ENCODE data around the gene FAM200A.
A peak's percentile ranks its signal among the peaks of the same experiment; 100 is the strongest.
"Not testable (repeated sequence)": the region's sequence is repeated elsewhere in the genome, so short reads cannot be mapped to it uniquely, and the experiment has no call there.

The FAM200A gene

GRCh38 chr7:99504281-99504602, 47.7 kb downstream of the FAM200A start:
- H3K14ac ChIP-seq (ENCODE audit: low read length in 2 of 2): no peak overlapping the region
- H4K91ac ChIP-seq (ENCODE audit: low read length): peak overlapping the region; percentile 1
- no peak overlapping the region for H2AK5ac ChIP-seq (ENCODE audit: low read length, severe bottlenecking)
- no peaks in the 10 kb centered on the region for H3K27me3 ChIP-seq (ENCODE audit: control insufficient read depth in 1 of 2, insufficient read depth in 1 of 2, low read length in 2 of 2)
- peak overlapping the region; percentile 46 for H3K4me2 ChIP-seq (ENCODE audit: low read length, poor library complexity, severe bottlenecking)
- H3K36me3 ChIP-seq (ENCODE audit: control insufficient read depth in 1 of 2, insufficient read depth in 2 of 2, low read depth in 1 of 2, low read length in 2 of 2): peaks cover 0 to 10% of the 10 kb centered on the region in 2 experiments
- peak overlapping the region; percentile 99 for H2AFZ ChIP-seq (ENCODE audit: low read depth, low read length)
- H2BK15ac ChIP-seq (ENCODE audit: low read depth, poor library complexity, severe bottlenecking): no peak overlapping the region
- H3K4me1 ChIP-seq (ENCODE audit: control insufficient read depth, insufficient read depth, low read depth, low read length): peaks cover 15% of the 10 kb centered on the region
- H2BK12ac ChIP-seq (ENCODE audit: low read length in 2 of 2): peak overlapping the region in 1 of 2 experiments; percentile 47
- peak overlapping the region; percentile 85 for H4K8ac ChIP-seq (ENCODE audit: low read length)
- H3K4me3 ChIP-seq (ENCODE audit: insufficient read depth in 1 of 2, low read depth in 1 of 2, low read length in 2 of 2): peak overlapping the region; percentile 83 to 85
- peak overlapping the region in 1 of 2 experiments; percentile 82 for H3K18ac ChIP-seq (ENCODE audit: low read depth in 1 of 2, low read length in 2 of 2)
- H3K23ac ChIP-seq (ENCODE audit: low read length in 2 of 2): peak overlapping the region in 1 of 2 experiments; percentile 31
- no peak for DNase-seq
- no peak overlapping the region for H2BK5ac ChIP-seq (ENCODE audit: low read depth, low read length, poor library complexity, severe bottlenecking)
- H3K9ac ChIP-seq (ENCODE audit: low read length): peak overlapping the region; percentile 88
- WGBS: 16% methylated on average over 19 of the region's 19 CpGs
- H3K9me3 ChIP-seq (ENCODE audit: control insufficient read depth, low read length): no peaks in the 10 kb centered on the region
- no peak overlapping the region for H2BK120ac ChIP-seq (ENCODE audit: low read depth, low read length)
- H3K27ac ChIP-seq (ENCODE audit: low read length, poor library complexity, severe bottlenecking): peak overlapping the region; percentile 2
- peaks cover 3% of the 10 kb centered on the region for H3K79me1 ChIP-seq (replicated peaks; ENCODE audit: low read length, poor library complexity, severe bottlenecking)
- peak overlapping the region in 1 of 2 experiments; percentile 73 for H3K4ac ChIP-seq (ENCODE audit: low read depth in 1 of 2, low read length in 2 of 2)

DNA sequence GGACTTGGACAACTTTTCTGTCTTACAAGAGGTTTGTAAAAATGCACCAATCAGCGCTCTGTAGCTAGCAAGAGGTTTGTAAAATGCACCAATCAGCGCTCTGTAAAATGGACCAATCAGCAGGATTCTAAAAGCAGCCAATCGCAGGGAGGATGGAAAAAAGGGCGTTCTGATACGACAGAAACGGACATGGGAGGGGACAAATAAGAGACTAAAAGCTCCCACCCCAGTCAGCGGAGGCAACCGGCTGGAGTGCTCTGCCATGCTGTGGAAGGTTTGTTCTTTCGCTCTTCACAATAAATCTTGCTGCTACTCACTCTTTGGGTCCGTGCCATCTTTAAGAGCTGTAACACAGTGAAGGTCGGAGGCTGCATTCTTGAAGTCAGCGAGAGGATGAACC, 50.7 kb downstream of the FAM200A start:
- H3K79me1 ChIP-seq (replicated peaks; ENCODE audit: low read length, poor library complexity, severe bottlenecking); H3K4me2 ChIP-seq (ENCODE audit: low read length, poor library complexity, severe bottlenecking); H2BK15ac ChIP-seq (ENCODE audit: low read depth, poor library complexity, severe bottlenecking); DNase-seq; H2AFZ ChIP-seq (ENCODE audit: low read depth, low read length); H4K91ac ChIP-seq (ENCODE audit: low read length); H3K9ac ChIP-seq (ENCODE audit: low read length); H2BK5ac ChIP-seq (ENCODE audit: low read depth, low read length, poor library complexity, severe bottlenecking); H3K23ac ChIP-seq (ENCODE audit: low read length in 2 of 2); H2BK120ac ChIP-seq (ENCODE audit: low read depth, low read length); H3K9me3 ChIP-seq (ENCODE audit: control insufficient read depth, low read length); H2BK12ac ChIP-seq (ENCODE audit: low read length in 2 of 2); H3K4ac ChIP-seq (ENCODE audit: low read depth in 1 of 2, low read length in 2 of 2); H3K18ac ChIP-seq (ENCODE audit: low read depth in 1 of 2, low read length in 2 of 2); H3K27ac ChIP-seq (ENCODE audit: low read length, poor library complexity, severe bottlenecking); H2AK5ac ChIP-seq (ENCODE audit: low read length, severe bottlenecking); H4K8ac ChIP-seq (ENCODE audit: low read length); H3K27me3 ChIP-seq (ENCODE audit: control insufficient read depth in 1 of 2, insufficient read depth in 1 of 2, low read length in 2 of 2); H3K14ac ChIP-seq (ENCODE audit: low read length in 2 of 2): not testable (repeated sequence)
- Histone ChIP-seq H3K36me3 (ENCODE audit: control insufficient read depth in 1 of 2, insufficient read depth in 2 of 2, low read depth in 1 of 2, low read length in 2 of 2) (peaks cover 5 to 23% of the 10 kb centered on the region in 2 experiments), H3K4me1 (ENCODE audit: control insufficient read depth, insufficient read depth, low read depth, low read length) (peaks cover 19% of the 10 kb centered on the region), H3K4me3 (ENCODE audit: insufficient read depth in 1 of 2, low read depth in 1 of 2, low read length in 2 of 2) (peak overlapping the region in 1 of 2 experiments; percentile 97)
- WGBS: 96% methylated on average over 12 of the region's 12 CpGs

GRCh38 chr7:99500637-99501009, 51.3 kb downstream of the FAM200A start:
- H3K27me3 ChIP-seq (ENCODE audit: control insufficient read depth in 1 of 2, insufficient read depth in 1 of 2, low read length in 2 of 2): no peaks in the 10 kb centered on the region
- no peak overlapping the region for H4K91ac ChIP-seq (ENCODE audit: low read length)
- H3K23ac ChIP-seq (ENCODE audit: low read length in 2 of 2): no peak overlapping the region
- peaks cover 7 to 28% of the 10 kb centered on the region in 2 experiments for H3K36me3 ChIP-seq (ENCODE audit: control insufficient read depth in 1 of 2, insufficient read depth in 2 of 2, low read depth in 1 of 2, low read length in 2 of 2)
- H3K4me1 ChIP-seq (ENCODE audit: control insufficient read depth, insufficient read depth, low read depth, low read length): peaks cover 14% of the 10 kb centered on the region
- no peak overlapping the region for H2BK15ac ChIP-seq (ENCODE audit: low read depth, poor library complexity, severe bottlenecking)
- peak overlapping the region; percentile 89 for H4K8ac ChIP-seq (ENCODE audit: low read length)
- peak overlapping the region; percentile 42 for H3K4me2 ChIP-seq (ENCODE audit: low read length, poor library complexity, severe bottlenecking)
- no peak overlapping the region for H2BK120ac ChIP-seq (ENCODE audit: low read depth, low read length)
- H2BK5ac ChIP-seq (ENCODE audit: low read depth, low read length, poor library complexity, severe bottlenecking): no peak overlapping the region
- no peaks in the 10 kb centered on the region for H3K9me3 ChIP-seq (ENCODE audit: control insufficient read depth, low read length)
- H3K4ac ChIP-seq (ENCODE audit: low read depth in 1 of 2, low read length in 2 of 2): peak overlapping the region in 1 of 2 experiments; percentile 13
- WGBS: 65% methylated on average over 12 of the region's 16 CpGs
- H2AK5ac ChIP-seq (ENCODE audit: low read length, severe bottlenecking): no peak overlapping the region
- no peak overlapping the region for H3K14ac ChIP-seq (ENCODE audit: low read length in 2 of 2)
- H2AFZ ChIP-seq (ENCODE audit: low read depth, low read length): no peak overlapping the region
- no peak overlapping the region for H2BK12ac ChIP-seq (ENCODE audit: low read length in 2 of 2)
- no peak overlapping the region for H3K27ac ChIP-seq (ENCODE audit: low read length, poor library complexity, severe bottlenecking)
- H3K4me3 ChIP-seq (ENCODE audit: insufficient read depth in 1 of 2, low read depth in 1 of 2, low read length in 2 of 2): peak overlapping the region; percentile 87 to 97
- peaks cover 7% of the 10 kb centered on the region for H3K79me1 ChIP-seq (replicated peaks; ENCODE audit: low read length, poor library complexity, severe bottlenecking)
- DNase-seq: no peak
- peak overlapping the region in 1 of 2 experiments; percentile 61 for H3K18ac ChIP-seq (ENCODE audit: low read depth in 1 of 2, low read length in 2 of 2)
- peak overlapping the region; percentile 97 for H3K9ac ChIP-seq (ENCODE audit: low read length)

DNA sequence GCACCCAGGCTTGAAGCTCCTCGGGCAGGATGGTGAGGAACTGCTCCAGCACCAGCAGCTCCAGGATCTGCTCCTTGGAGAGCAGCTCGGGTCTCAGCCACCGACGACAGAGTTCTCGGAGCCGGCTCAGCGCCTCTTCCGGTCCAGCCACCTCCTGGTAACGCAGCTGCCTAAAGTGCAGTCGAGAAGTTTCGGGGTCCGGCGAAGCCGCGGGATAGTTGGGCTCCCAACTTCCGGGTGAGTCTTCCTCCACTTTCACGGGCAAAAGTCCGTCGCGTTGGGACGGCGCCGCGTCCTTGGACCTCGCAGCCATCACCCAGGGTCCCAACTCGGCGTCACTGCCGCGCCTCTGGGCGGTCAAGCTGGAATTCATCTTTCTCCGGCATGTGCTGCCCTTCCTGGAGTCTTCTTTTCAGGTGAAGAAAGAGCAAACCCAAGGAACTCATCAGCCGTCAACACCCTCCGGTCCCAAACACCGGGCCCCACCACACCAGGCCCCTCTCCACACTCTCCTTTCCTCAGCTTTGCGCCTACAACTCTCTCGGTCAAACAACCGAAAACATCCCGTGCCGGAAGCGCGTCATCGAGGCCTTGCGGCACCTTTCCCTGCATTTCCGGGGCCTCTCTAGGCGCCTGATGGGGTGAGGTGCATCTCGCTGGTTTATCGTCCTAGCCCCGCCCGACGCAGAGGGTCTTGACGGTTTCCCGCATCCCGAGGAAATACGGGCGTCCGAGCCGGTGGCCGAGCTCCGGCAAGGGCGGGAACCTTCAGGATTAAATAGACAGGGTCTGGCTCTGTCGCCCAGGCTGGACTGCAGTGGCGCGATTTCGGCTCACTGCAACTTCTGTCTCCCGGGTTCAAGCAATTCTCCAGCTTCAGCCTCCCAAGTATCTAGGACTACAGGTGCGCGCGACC, 51.9 kb downstream of the FAM200A start, which contains the start of gene ZNF394:
Gene ZNF394 (minus strand): TSS at position 561 of the 916 bp plus-strand sequence. CDS start 188 bp downstream, at position 373.
- under 1% methylated on average over 64 of the region's 68 CpGs for WGBS
- Histone ChIP-seq H3K9ac (ENCODE audit: low read length) (peak within 1 kb of the TSS; percentile 97), H2BK12ac (ENCODE audit: low read length in 2 of 2) (no peak within 1 kb of the TSS), H3K79me1 (replicated peaks; ENCODE audit: low read length, poor library complexity, severe bottlenecking) (peaks cover 9% of the 10 kb centered on the region), H3K18ac (ENCODE audit: low read depth in 1 of 2, low read length in 2 of 2) (peak within 1 kb of the TSS; percentile 61 to 70), H3K4ac (ENCODE audit: low read depth in 1 of 2, low read length in 2 of 2) (peak within 1 kb of the TSS; percentile 13 to 78), H3K14ac (ENCODE audit: low read length in 2 of 2) (peak within 1 kb of the TSS in 1 of 2 experiments; percentile 53), H3K4me3 (ENCODE audit: insufficient read depth in 1 of 2, low read depth in 1 of 2, low read length in 2 of 2) (peak within 1 kb of the TSS; percentile 87 to 97), H2AFZ (ENCODE audit: low read depth, low read length) (peak within 1 kb of the TSS; percentile 60), H2BK5ac (ENCODE audit: low read depth, low read length, poor library complexity, severe bottlenecking) (no peak within 1 kb of the TSS), H3K36me3 (ENCODE audit: control insufficient read depth in 1 of 2, insufficient read depth in 2 of 2, low read depth in 1 of 2, low read length in 2 of 2) (peaks cover 11 to 32% of the 10 kb centered on the region in 2 experiments), H3K27me3 (ENCODE audit: control insufficient read depth in 1 of 2, insufficient read depth in 1 of 2, low read length in 2 of 2) (no peaks in the 10 kb centered on the region), H4K8ac (ENCODE audit: low read length) (peak within 1 kb of the TSS; percentile 89), H3K27ac (ENCODE audit: low read length, poor library complexity, severe bottlenecking) (peak within 1 kb of the TSS; percentile 85), H3K9me3 (ENCODE audit: control insufficient read depth, low read length) (peaks cover under 1% of the 10 kb centered on the region), H4K91ac (ENCODE audit: low read length) (no peak within 1 kb of the TSS), H2BK120ac (ENCODE audit: low read depth, low read length) (no peak within 1 kb of the TSS), H2BK15ac (ENCODE audit: low read depth, poor library complexity, severe bottlenecking) (no peak within 1 kb of the TSS), H3K4me1 (ENCODE audit: control insufficient read depth, insufficient read depth, low read depth, low read length) (peaks cover 14% of the 10 kb centered on the region), H2AK5ac (ENCODE audit: low read length, severe bottlenecking) (no peak within 1 kb of the TSS), H3K23ac (ENCODE audit: low read length in 2 of 2) (peak within 1 kb of the TSS in 1 of 2 experiments; percentile 79), H3K4me2 (ENCODE audit: low read length, poor library complexity, severe bottlenecking) (peak within 1 kb of the TSS; percentile 78)
- DNase-seq: peak; percentile 94
